Coronary artery (tissue), 2 donors: ENCODE data around the gene FLNC.

ENCODE experiments used
- DNase-seq: peaks from one replicate; pipeline ENCODE4 v3.0.0-alpha.2; 2017; ENCODE audit warnings: low spot score
- H3K27ac ChIP-seq, 2 donors: fragments of 200-600 bp; sonication (generic); one replicate each; pipeline ENCODE4 v1.5.1; 2016 to 2019
- H3K4me3 ChIP-seq: fragments of 200-600 bp; sonication (generic); 2 replicates; pipeline ENCODE4 v1.5.1; 2016; ENCODE audit warnings: mild to moderate bottlenecking, moderate library complexity
- TF ChIP-seq, protein P1 (sequence below): fragments of 200-600 bp; sonication (generic); IDR thresholded peaks from one replicate; pipeline ENCODE4 v1.5.1; 2019; ENCODE audit warnings: antibody characterized with exemption

FLNC gene

DNA sequence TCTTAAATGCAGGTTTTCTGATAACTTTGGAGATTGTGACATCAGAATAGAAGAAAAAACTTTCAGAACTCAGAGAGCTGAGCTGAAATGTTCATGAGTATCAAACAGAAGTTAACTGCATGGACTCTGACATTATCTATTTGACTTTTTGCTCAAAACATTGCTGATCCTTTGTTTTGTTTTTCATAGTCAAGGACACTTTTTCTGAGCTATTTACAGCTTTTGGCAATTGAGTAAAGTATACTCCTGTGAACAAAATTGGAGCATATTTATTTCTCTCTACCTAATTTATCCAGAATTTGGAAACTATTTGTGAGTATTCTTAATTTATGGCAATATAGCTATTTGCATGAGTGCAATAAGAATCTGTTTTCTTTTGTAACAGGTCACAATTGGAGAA is 69.2 kb downstream of the FLNC start:
- H3K27ac ChIP-seq: no peak overlapping the region
- TF ChIP-seq, protein P1, sequence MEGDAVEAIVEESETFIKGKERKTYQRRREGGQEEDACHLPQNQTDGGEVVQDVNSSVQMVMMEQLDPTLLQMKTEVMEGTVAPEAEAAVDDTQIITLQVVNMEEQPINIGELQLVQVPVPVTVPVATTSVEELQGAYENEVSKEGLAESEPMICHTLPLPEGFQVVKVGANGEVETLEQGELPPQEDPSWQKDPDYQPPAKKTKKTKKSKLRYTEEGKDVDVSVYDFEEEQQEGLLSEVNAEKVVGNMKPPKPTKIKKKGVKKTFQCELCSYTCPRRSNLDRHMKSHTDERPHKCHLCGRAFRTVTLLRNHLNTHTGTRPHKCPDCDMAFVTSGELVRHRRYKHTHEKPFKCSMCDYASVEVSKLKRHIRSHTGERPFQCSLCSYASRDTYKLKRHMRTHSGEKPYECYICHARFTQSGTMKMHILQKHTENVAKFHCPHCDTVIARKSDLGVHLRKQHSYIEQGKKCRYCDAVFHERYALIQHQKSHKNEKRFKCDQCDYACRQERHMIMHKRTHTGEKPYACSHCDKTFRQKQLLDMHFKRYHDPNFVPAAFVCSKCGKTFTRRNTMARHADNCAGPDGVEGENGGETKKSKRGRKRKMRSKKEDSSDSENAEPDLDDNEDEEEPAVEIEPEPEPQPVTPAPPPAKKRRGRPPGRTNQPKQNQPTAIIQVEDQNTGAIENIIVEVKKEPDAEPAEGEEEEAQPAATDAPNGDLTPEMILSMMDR: no peak

DNA sequence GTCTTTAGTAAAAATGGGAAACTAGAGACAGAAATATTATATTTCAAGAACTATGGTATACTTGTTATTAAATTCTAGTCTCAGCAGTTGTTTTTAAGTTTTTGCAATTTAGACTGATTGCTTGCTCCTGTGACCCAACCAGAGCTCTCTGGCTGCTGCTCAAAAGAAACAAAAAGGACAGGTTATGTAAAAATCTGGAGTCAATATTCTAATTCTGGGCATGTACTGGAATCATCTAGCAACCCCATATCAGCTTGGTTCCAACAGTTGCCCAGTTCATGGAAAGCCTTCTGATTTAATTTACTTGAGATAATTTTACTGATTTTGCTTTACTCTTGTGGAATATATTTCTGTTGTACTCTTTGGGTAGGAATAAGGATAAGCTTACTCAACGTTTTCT is 70.0 kb downstream of the FLNC start:
- no peak for DNase-seq

More for the DNA sequence above, 69.2 kb downstream of the FLNC start:
- no peak for DNase-seq
- no peak overlapping the region for H3K4me3 ChIP-seq

DNA sequence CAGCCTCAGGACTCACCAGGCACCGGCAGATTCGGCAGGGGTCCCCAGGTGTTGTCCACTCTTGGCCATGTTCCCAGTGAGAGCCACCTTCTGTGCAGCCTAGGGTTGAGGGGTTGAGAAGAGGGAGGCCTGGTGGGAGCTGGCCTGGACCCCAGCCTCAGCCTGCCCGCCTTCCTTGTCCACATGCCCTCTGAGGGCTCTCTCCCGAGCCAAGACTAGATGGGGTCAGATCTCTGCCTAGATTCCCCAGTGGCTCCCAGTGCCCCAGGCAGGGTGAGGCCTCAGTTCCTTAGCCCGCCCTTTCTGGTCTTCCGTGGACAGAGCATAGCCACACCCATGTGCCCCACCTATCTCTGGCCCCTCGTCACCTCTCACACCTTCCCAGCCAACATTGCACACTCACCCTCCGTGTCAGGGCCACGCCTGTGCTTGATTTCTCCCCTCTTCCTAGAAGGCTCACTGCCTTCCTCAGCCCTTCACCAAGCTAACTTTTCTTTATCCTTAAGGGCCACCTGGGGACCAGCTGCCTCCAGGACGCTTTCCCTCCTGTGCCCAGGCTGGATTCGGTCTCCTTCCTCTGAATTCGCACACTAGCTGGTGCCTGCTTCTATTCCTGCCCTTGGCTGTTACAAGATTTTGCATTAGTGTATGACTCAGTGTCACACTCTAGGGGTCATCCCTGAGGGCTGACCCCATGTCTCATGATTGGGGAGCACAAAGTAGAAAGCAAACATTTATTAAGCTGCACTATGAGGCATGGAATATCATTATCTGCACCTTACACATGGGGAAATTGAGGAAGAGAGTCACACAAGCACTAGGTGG is 72.8 kb downstream of the FLNC start:
- Histone ChIP-seq H3K4me3 (no peak overlapping the region), H3K27ac (no peak overlapping the region)
- DNase-seq: no peak
- TF ChIP-seq, protein P1: no peak

More for the DNA sequence above, 70.0 kb downstream of the FLNC start:
- no peak overlapping the region for H3K27ac ChIP-seq
- no peak overlapping the region for H3K4me3 ChIP-seq
- TF ChIP-seq, protein P1: no peak

DNA sequence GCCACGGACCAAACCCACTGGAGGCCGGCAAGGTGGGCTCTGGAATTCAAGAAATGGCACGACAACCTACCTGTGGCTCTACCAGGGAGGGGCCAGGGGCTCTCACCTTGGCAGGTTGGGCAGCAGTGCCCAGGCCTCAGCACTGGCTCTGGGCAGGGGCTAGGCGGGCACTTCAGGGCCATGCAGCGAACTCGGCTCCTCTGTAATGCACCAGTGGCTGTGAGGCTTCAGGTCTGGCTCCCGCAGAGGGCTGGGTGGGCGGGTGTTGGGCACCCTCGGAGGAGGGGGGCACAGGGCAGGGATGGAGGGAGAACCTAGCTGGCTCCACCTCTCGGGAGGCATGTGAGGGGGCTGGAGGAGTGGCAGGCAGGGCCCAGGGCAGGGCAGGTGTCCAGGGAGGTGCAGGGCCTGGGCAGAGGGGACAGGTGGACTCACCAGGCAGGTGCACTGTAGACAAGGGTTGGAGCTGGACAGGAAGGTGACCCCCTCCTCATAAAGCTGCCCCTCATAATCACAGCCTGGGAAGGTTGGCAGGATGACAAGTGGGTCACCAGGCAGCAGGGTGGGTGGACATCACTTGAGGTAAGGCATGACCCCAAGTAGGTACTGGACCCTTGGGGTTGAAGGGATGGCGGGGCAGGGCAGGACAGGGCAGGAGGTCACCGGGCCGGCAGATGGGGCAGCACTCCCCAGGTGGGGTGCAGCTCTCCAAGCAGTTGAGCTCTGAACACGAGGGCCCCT is 73.6 kb downstream of the FLNC start:
- TF ChIP-seq, protein P1: no peak
- no peak overlapping the region for H3K27ac ChIP-seq
- no peak for DNase-seq
- no peak overlapping the region for H3K4me3 ChIP-seq

DNA sequence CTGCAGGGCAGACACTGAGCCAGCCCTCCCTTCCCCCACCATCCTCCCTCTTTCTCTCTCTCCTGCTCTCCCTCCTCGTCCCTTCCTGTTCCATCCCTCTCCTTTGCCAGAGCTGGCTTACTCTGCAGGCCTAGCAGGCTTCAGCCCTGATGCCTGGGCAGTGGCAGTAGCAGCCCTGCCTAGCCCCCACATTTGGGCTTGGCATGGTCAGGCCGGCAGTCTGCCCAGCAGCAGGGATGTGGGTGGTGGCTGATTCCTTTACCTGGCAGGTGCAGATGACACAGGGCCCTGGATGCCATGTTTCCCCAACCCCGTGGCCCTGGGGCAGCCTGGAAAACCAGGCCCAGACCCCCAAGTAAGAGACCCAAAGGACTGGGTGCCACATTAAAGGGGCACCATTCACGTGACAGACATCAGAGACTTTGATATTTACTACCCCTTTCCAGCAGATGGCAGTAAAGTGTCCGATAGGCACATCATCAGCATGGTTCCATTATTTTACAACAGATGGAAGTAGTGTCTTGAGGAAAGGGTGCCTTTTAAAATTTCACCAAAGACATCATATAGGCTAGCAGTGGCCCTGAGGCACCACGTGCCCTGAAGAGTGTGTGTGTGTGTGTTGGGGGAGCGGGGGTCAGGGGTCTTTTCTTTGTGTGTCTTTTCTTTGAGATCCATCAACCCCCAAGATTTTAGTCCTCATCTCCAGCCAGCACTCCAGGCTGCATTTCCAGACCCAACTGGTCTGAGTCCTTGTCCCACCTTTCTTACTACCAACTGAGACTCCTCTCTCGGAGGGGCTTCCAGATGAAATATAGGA is 74.4 kb downstream of the FLNC start:
- DNase-seq: no peak
- TF ChIP-seq, protein P1: peak; percentile 27

DNA sequence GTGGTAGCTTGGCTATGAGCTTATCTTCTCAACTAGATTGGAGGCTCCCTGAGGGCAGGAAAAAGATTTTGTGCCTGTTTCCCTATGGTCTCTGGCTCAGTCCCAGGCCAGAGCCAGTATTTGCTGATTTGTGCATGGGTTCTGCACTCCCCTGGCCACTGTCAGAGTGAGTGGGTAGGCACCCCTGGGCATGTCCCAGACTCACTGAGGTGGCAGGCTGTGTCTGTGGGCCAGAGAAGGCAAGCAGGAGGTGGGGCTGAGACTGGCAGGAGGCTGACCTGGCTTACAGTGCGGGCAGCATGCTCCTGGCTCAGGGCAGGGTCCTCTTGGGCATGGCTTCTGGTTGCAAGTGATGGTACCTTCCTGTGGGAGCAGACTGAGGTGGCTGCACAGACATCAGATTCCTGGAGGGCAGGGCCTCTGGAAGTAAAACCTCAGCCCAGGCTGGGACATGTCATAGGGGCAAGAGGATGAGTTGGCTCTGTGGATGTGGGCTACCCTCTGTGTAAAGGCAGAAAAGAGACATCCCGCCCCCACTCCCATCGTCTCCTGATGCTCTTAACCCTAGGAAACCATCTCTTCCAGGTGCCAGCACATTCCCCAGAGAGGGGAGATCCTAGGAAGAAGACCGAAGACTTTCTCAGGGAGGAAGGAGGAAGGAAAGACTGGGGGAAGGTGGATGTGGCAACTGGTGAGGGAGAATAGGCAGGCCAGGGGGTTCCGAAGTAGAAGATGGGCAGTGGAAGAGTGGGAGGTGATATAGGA is 76.0 kb downstream of the FLNC start:
- no peak for DNase-seq
- H3K27ac ChIP-seq: no peak overlapping the region
- TF ChIP-seq, protein P1: no peak
- H3K4me3 ChIP-seq: no peak overlapping the region

More for the DNA sequence above, 74.4 kb downstream of the FLNC start:
- H3K4me3 ChIP-seq: no peak overlapping the region
- H3K27ac ChIP-seq: no peak overlapping the region
